ENCODE results near the gene HIVEP3.

The HIVEP3 gene

DNA sequence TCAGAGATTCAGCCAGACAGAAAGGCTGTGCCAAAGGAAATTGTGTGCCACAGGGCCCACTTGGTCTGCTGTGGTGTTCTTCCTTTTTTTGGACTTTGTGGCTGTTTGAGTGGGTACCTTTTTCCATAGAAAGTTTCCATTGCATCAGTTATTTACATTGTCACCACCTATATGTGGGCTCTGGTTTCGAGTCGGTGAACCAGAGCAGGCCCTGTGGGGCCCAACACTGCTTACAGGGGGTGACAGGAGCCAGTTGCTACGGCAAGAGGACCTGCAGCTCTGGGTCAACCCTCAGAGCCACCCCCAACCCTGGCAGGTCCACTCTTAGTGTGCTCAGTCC lies 277.3 kb downstream of the HIVEP3 start:
- no peak for DNase-seq (ENCODE audit: extremely low read depth in 1 of 2, low read depth in 1 of 2)

DNA sequence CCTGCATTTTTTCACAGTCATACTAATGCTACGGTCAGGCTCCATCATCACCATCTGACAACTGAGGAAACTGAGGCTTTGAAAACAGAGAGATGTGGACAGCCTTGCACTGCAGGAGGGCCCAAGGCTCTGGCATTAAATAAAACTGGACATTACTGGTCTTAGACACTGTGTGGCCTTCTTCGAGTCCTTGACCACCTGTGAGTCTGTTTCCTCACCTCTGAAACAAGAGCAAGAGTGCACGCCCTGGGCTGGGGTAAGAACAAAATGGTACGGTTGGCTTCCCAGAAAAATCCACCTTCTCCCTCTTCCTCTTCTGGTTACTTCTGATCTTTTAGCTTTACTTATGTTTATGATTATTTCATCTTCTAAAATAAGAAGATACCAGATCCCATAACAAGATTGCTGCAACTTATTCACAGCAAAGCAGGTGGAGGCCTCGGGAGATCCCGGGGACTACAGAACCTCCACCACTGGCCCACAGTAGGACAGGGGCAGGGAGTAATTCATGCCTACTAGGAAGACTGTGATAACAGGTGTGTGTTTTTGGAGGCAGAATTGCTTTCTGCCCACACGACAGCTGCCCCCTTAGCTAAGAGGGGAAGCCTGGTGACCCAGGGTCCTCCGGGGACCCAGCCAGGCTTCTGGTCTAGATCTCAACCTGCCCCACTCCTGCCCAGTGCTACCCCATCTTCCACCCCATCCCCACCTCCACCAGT lies 277.8 kb downstream of the HIVEP3 start:
- no peak for DNase-seq (ENCODE audit: extremely low read depth in 1 of 2, low read depth in 1 of 2)

DNA sequence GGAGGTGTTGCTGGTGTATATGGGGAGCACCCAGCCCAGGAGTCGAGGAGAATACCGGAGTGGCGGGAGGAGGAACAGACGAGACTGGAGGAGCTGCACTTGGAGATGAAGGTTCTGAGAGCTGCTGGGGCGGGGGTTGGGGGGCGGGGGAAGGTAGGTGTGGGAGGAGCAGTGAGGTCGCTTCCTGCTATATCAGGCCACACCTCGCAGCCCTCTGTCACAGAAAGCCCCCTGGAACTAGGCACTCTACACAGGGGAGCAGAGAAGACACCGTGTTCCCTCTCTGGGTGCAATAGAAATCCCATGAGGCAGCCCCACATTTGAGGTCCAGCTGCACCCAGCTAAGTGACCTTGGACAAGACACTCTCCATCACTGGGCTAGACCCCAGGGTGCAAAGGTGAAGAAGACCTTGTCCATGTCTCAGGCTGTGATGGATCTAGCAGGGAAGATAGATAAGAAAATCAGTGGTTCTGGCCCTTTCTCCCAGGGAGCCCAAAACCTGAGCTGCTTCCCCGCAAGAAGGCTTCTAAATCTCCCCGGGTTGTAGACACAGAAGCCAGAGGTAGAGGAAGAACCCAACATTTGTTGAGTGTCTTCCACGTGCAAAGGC lies 278.5 kb downstream of the HIVEP3 start:
- no peak for DNase-seq (ENCODE audit: extremely low read depth in 1 of 2, low read depth in 1 of 2)

DNA sequence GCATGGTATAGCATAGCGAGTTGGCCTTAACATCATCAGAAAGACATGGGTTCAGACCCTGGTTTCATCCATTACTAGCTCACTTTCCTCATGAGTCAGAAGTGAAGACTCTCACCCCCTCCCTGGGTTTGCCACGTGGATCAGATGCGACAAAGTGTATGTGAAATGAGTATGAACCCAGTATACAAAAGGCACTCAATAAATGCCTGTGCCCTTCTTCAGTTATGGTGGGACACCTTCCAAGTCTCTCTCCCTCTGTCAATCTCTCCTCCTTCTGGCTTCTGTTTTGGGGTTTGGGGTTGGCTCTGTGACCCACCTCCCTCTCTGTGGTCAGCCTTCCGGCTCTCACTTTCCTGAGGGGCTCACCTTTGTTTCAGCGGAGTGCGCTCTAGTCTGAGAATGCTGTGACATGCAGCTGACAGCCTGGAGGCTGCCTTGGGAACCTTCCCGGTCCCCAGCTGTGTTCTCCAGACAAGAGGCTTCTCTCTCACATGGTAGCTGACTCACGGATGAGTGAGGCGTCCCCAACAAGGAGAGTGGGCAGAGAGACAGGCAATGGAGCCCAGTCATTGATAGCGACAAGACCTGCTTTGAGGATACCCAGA lies 279.3 kb downstream of the HIVEP3 start:
- no peak for DNase-seq (ENCODE audit: extremely low read depth in 1 of 2, low read depth in 1 of 2)

DNA sequence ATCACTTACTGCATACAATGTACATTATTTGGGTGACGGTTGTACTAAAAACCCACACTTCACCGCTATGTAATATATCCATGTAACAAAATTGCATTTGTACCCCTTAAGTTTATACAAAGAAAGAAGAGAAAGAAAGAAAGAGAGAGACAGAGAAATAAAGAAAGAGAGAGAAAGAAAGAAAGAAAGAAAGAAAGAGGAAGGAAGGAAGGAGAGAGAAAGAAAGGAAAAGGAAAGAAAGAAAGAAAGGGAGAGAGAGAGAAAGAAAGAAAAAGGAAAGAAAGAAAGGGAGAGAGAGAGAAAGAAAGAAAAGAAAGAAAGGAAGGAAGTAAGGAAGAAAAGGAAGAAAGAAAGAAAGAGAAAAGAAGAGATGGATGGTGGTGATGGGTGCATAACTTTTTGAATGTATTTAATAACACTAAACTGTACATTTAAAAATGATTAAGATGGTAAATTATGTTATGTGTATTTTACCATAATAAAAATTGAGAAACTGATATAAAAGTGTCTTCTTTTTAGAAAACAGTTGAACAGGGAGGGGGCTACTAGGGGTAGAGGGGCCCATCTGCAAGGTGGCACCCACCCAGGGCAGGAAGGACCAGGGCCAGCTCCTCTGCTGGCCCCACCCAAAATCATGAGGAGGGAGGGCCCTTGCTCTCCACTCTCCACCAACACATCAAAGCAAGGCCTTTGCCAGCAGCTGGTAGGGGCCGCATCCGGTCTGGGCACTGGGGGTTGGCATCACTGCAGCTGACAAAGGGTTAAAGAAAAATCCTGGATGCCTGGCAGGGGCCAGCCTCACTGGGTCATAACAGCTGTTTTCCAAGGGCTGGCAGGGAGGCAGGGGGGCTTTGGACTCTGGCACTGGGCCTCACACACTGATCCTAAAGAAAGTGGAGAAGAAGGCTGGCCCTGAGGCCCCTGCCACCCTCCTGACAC lies 280.4 kb downstream of the HIVEP3 start:
- DNase-seq (ENCODE audit: extremely low read depth in 1 of 2, low read depth in 1 of 2): no peak

DNA sequence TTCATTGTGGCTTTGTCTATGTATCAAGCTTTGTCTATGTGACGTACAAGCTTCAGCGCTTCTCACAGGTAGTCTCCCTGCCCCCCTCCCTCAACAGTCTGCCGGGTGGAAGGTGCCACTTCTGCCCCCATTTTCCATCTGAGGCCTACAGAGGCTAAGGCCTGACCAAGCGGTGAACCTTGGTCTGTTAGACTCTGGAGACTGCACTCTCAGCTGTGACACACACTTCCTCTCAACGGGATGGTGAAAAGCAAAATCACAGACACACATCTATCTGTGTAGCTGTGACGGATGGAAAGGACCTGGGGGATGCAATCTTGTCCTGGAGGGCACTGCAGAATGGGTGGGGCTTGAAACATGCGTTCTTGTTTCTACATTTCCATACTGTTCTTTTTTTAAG lies 281.4 kb downstream of the HIVEP3 start:
- no peak for DNase-seq (ENCODE audit: extremely low read depth in 1 of 2, low read depth in 1 of 2)

DNA sequence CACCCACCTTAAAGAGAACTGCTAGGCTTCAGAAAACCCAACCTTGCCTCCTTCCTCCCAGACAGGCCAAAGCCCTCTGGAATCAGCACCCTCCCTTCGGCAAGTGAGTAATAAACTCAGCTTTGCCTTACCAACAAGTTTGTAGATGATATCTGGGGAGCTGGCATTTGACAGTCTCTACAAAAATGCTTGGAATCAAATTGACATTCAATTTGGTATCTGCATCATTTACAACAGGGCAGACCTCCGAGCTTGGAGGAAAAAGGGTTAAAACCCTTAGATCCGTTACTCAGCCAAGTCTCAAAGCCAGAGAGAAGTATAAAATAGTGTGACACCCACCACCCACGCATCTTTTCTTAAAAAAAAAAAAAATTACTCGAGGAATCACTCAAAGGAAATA lies 285.0 kb downstream of the HIVEP3 start:
- no peak for DNase-seq (ENCODE audit: extremely low read depth in 1 of 2, low read depth in 1 of 2)

DNA sequence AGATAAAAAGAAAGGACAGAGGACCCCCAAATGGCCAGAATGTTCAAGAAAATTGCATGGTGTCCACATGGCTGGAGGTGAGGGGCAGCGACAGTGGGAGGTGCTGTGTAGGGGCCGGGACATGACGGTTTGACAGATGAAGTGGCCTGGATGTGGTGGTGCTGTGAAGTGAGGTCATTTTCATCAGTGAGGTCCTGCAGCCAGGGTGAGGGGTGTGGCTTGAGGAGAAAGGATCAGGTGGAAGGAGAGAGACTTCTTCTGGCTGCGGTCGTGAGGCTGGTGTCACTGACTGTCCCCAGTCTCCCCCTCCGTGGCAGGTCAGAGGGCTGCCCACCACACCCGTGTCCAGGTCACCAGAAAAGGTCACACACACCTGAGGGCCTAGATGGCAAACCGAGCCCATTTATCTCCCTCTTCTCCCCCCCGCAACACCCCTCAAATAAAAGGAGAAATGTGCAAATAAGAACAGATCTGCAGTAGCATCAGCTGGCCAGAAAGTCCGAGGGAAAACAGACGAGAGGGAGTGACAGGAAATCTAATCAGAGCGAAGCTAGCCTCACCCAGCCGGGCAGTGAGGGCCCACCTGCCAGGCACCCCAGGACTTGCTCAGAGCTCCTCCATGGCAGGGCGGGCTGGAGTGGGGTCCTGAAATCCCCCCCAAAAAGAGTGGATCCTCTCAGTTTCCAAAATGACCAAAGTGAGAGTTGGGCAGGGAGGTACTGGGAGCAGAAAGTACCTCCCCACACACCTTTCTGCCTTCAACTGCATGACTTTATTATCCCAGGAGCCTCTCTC lies 285.7 kb downstream of the HIVEP3 start:
- no peak for DNase-seq (ENCODE audit: extremely low read depth in 1 of 2, low read depth in 1 of 2)

DNA sequence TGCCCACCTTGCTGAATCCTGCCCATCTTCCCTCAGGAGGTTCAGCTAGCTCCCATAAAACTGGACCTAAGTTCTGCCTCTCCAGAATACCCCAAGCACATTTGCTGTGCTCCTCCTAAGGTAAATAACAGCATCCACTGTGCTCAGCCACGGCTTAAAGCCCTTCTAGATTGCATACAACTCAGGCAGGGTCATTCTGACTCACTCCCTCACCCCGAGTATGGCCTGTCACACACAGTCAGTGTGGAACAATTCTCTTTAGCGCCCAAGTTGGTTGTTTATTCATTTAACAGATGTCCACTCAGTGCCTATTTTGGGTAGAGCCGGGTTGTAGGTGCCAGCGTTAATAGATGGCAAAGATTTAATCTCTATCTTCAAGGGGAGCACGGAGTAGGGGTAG lies 286.8 kb downstream of the HIVEP3 start:
- no peak for DNase-seq (ENCODE audit: extremely low read depth in 1 of 2, low read depth in 1 of 2)

DNA sequence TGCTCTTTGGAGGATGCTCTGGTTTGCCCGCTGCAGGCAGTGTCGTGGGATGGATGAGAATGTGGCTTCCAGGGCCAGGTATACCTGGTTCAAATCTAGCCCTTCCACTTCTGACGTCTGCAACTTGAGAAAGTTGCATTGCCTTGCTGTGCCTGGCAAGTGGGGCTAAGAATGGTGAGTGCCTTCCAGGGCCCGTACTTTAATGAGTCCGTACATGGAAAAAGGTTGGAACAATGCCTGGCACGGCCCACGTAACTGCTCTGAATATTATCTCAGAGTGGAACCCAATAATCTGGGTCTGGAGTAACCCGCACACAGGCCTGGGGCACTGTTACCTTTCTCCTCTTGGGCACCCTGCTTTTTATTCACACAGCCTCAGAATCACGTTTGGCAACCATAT lies 287.6 kb downstream of the HIVEP3 start:
- DNase-seq (ENCODE audit: extremely low read depth in 1 of 2, low read depth in 1 of 2): no peak

DNA sequence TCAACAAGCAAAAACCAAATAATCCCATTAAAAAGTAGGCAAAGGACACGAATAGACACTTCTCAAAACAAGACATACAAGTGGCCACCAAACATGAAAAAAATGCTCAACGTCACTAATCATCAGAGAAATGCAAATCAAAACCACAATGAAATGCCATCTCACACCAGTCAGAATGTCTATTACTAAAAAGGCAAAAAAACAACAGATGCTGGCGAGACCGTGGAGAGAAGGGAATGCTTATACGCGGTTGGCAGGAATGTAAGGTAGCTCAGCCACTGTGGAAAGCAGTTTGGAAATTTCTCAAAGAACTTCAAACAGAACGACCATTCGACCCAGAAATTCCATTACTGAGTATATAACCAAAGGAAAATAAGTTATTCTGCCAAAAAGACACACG lies 289.2 kb downstream of the HIVEP3 start:
- no peak for DNase-seq (ENCODE audit: extremely low read depth in 1 of 2, low read depth in 1 of 2)

DNA sequence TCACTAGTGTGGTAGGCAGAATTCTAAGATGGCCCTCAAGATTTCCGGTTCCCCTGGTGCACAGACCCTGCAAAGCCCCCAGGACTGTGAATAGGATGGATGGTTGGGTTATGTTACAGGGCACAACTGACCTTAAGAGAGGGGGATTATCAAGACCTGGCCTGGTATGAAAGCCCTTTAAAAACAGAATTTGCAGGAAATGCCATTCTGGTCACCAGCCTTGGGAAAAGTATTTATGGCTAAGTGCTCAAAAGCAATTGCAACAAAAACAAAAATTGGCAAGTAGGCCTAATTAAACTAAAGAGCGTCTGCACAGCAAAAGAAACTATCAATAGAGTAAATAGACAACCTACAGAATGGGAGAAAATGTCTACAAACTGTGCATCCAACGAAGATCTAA lies 289.6 kb downstream of the HIVEP3 start:
- no peak for DNase-seq (ENCODE audit: extremely low read depth in 1 of 2, low read depth in 1 of 2)

DNA sequence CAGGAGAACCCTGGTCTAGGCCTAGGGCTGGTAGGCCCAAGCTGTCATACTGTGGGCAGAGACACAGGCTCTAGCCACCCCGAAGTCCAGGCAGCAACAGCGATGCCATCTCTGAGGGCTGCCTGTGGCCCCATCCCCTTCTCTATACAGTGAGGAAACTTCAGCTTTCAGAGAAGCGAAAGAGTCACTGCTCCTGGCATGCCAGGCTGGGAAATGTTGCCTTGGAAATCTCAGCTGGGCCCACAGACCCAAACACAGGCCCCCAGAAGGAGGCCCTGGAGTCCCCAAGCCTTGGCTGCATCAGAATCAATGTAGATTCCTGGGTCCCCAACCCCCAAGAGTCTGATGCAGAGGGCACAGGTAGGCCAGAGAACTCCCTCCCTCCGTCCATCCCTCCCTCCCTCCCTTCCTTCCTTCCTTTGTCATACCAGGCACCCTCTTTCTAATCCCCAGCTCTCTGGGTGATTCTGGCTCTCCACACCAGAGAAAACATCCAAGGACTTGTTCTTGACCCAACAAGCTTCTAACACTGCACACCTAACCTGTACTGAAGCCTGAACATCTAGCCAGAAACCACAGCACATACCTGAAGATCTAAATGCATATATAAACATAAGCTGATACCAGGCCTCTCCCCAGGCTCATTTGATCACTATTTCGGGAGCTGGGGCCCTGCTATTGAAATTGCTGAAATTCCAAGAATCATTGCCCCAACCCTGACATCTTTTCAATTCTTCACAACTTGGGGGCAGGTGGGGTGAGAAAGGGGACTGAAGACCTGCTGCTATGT lies 291.0 kb downstream of the HIVEP3 start:
- no peak for DNase-seq (ENCODE audit: extremely low read depth in 1 of 2, low read depth in 1 of 2)

DNA sequence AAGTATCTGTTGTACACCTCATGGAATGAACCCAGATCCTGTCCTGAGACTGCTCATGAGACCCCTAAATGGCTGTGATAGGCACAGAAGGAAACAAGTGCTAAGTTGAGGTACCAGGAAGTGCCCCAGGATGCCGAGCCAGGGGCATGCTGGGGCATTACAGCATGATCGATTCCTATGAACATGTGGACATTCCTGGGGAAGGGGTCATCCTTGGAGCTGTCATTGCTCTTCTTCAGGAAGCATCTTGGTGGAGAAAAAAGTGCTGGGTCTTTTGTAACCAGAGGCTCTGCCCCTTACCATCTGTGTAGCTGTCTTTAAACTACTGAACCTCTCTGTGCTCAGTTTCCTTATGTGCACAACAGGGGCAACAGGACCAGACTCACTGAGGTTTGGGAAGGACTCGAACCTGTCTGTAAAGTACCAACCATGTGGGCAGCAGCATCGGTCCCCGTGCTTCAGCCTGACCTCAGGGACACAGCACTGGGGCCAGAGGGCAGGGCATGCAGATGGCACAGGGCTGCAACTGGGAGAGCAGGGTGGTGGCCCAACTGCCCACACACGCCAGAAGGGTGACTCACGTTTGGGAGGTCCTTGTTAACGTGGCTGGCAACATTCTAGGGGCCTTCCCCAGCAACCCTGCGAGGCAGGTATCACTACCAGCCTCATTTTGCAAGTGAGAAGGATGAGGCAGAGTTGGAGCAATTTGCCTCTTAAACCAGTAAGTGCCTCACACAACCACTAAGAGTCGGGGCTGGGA lies 291.9 kb downstream of the HIVEP3 start:
- no peak for DNase-seq (ENCODE audit: extremely low read depth in 1 of 2, low read depth in 1 of 2)

DNA sequence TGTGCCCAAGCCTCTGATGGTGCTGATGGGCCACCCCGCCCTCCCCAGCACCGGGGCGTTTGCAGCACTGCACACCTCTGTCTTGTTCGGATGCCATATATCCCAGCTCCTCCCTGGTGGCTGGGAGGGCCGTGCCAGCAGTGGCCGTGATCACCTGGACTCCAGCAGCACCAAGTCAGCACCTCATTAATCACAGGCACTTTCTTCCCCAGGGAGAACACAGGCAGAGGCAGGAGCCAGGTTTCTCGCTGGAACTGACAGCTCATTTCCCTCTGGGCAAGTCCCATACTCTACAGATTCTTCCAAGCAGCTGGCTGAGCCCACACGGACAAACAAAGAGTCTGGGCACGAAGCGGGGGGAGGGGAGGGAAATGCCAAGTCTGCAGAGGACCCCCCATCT lies 292.6 kb downstream of the HIVEP3 start:
- DNase-seq (ENCODE audit: extremely low read depth in 1 of 2, low read depth in 1 of 2): no peak

DNA sequence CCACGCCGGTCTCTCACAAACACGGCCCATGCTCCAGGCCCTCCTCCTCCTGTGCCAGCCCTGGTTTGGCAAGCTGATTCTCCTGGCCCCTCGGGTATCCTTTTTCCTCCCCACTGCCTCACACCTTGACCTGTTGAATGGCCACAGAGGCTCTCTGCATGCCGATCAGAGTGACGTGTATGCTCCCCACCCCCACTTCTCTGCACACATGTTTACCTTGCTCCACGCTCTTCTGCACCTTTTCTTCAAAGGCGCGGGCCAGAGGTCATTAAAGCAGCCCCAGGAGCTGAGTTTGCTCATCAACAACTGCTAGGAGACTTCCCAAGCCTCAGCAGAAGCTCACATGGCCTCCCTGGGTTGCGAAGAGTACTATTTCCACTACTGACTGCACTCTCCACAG lies 295.0 kb downstream of the HIVEP3 start:
- DNase-seq (ENCODE audit: extremely low read depth in 1 of 2, low read depth in 1 of 2): no peak

DNA sequence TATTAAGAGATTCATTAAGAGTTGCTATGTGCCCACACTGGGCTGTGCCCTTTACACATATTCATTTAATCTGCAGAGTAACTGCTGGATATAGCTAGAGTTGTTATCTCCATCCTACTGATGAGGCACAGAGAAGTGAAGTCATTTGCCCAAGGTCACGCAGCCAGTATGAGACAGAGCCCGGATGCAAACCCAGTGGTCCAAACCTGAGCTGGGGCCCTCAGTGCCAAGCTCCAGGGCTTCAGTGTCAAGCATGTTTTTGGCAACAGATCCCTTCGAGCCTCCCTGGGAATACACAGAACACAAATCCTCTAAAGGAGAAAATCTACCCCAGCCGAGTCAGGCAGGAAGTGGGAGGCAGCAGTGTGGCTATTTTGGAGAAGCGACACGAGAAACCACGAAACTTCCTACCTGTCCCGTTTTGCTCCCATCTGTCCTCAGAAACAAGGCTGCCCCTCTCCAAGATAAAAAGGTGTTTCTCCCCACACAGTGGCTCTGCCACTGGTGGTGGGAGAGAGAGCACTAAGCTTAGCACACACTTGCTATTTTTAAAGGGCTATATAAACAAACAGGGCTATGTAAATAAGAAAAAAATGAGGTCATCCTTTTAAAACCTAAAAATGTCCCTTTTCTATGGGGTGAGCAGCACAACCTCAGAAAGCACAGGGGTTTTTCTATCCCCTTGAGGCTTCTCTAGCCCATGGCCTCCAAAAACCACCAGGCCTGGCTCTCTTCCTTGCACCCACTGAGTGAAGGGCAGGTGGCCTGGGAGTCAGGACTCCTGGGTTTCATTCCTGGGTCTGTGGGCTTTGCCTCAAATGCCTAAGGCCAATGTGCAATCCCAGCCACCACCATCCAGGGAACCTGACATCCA lies 295.6 kb downstream of the HIVEP3 start:
- no peak for DNase-seq (ENCODE audit: extremely low read depth in 1 of 2, low read depth in 1 of 2)

DNA sequence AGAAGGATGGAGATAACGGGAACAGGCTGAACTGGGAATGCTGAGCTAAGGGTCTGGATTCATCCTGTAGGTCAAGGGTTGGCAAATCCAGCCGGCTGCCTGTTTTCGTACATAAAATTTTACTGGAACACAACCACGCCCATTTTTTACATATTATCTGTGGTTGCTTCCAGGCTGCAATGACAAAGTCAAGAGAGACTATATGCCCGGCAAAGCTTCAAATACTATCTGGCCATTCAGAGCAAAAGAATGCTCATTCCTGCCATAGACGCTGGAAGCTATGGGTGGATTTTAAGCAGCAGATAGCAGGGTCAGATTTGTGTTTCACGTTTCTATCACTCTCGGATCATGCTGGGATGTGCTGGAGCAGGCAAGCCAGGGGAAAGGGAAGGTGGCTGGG lies 296.3 kb downstream of the HIVEP3 start:
- DNase-seq (ENCODE audit: extremely low read depth in 1 of 2, low read depth in 1 of 2): no peak
